Measurements from ENCODE around the gene GPC5.

Gene GPC5

DNA sequence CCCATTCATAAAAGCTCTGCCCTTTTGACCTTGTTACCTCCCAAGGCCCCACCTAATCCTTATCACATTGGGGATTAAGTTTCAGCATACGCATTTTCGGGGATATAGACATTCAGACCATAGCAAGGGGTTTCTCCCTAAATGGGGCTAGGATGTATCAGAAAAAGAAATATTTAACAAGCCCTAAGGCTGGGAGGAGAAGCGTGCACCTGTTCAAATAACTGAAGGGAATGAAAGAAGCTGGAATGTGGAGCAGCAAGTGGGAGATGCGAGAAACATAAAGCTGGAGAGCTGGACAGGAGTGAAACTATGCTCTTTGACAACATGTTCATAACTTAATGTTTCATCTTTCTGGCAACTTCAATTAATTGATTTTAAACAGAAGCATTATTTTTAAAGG, 1016.4 kb downstream of the GPC5 start:
- no peaks in the 10 kb centered on the region for H3K9me2 ChIP-seq (ENCODE audit: low read depth, low read length)
- H3K4me2 ChIP-seq (ENCODE audit: low read length) = no peak overlapping the region
- H3K27ac ChIP-seq (ENCODE audit: low read depth, low read length, poor library complexity, severe bottlenecking) = no peak overlapping the region
- TF ChIP-seq EZH2 (IDR thresholded peaks at IDR 0.05; ENCODE audit: borderline replicate concordance, low read length) = no peak
- TF ChIP-seq, protein P1, sequence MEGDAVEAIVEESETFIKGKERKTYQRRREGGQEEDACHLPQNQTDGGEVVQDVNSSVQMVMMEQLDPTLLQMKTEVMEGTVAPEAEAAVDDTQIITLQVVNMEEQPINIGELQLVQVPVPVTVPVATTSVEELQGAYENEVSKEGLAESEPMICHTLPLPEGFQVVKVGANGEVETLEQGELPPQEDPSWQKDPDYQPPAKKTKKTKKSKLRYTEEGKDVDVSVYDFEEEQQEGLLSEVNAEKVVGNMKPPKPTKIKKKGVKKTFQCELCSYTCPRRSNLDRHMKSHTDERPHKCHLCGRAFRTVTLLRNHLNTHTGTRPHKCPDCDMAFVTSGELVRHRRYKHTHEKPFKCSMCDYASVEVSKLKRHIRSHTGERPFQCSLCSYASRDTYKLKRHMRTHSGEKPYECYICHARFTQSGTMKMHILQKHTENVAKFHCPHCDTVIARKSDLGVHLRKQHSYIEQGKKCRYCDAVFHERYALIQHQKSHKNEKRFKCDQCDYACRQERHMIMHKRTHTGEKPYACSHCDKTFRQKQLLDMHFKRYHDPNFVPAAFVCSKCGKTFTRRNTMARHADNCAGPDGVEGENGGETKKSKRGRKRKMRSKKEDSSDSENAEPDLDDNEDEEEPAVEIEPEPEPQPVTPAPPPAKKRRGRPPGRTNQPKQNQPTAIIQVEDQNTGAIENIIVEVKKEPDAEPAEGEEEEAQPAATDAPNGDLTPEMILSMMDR (IDR thresholded peaks at IDR 0.05; ENCODE audit: low read length) = no peak
- H2AFZ ChIP-seq (ENCODE audit: low read length) = no peak overlapping the region
- no peaks in the 10 kb centered on the region for H3K9me3 ChIP-seq (ENCODE audit: low read length)
- no peaks in the 10 kb centered on the region for H3F3A ChIP-seq (ENCODE audit: insufficient read depth, low read length)
- no peaks in the 10 kb centered on the region for H4K20me1 ChIP-seq (ENCODE audit: insufficient read depth, low read length)
- no peak overlapping the region for H3K9ac ChIP-seq (ENCODE audit: low read length)
- no peaks in the 10 kb centered on the region for H3K79me2 ChIP-seq (ENCODE audit: insufficient read depth, low read length)
- no peak overlapping the region for H3K4me3 ChIP-seq (ENCODE audit: low read depth, low read length, poor library complexity, severe bottlenecking)
- no peaks in the 10 kb centered on the region for H3K36me3 ChIP-seq (ENCODE audit: insufficient read depth, low read length)
- no peaks in the 10 kb centered on the region for H3K27me3 ChIP-seq (ENCODE audit: insufficient read depth, low read length)
- H3K4me1 ChIP-seq (ENCODE audit: insufficient read depth, low read length, severe bottlenecking) = peaks cover 3% of the 10 kb centered on the region

DNA sequence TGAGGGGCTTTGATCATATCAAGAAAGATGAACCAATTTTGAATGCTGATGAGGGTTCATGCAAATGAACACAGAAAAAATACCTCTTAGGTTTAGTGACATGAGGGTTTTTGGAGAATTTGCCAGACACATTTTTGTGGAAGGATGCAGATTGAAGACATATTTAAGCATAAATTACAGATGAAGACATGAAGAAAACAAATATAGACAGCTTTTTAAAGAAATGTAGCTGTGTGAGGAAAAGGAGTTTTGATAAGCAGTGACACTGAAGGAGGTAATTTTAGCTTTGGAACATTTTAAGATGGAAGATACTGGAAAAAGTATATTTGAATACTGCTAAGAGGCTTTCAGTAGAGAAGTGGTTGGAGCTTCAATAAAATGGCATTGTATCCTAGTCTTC, 1017.4 kb downstream of the GPC5 start:
- H3K4me1 ChIP-seq (ENCODE audit: insufficient read depth, low read length, severe bottlenecking) = no peaks in the 10 kb centered on the region
- H2AFZ ChIP-seq (ENCODE audit: low read length) = no peak overlapping the region

DNA sequence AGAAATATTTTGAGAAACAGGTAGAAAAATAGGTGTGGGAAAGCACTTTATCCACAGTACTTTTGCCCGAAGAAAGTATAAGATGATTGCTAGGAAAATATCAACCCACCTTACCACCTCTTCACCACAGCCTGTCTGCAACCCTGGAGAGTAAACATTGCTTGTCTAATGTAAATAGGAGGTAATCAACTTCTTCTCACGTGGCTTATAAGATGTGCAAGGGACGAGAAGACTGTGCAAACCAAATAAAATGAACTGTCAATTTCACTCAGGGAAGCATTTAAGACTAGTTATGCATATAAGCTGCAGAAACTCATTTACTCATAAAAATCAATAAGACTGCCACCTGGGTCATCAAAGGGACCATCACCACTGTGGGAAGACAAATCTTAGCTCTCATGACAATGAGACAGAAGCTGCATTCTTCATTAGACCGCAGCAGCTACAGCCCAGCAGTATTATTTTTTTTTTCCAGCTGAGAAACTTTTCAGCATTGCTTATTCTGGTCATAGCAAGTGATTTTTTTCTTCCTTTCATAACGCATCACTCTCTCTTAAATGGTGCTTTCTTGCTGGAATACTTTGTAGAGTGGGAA, 1020.5 kb downstream of the GPC5 start:
- H3K4me2 ChIP-seq (ENCODE audit: low read length) = no peak overlapping the region
- no peaks in the 10 kb centered on the region for H3K79me2 ChIP-seq (ENCODE audit: insufficient read depth, low read length)
- H3K9me3 ChIP-seq (ENCODE audit: low read length) = no peaks in the 10 kb centered on the region
- H3K9me2 ChIP-seq (ENCODE audit: low read depth, low read length) = no peaks in the 10 kb centered on the region
- no peaks in the 10 kb centered on the region for H4K20me1 ChIP-seq (ENCODE audit: insufficient read depth, low read length)
- no peak overlapping the region for H2AFZ ChIP-seq (ENCODE audit: low read length)
- H3F3A ChIP-seq (ENCODE audit: insufficient read depth, low read length) = no peaks in the 10 kb centered on the region
- no peak overlapping the region for H3K4me3 ChIP-seq (ENCODE audit: low read depth, low read length, poor library complexity, severe bottlenecking)
- no peaks in the 10 kb centered on the region for H3K36me3 ChIP-seq (ENCODE audit: insufficient read depth, low read length)
- H3K27me3 ChIP-seq (ENCODE audit: insufficient read depth, low read length) = no peaks in the 10 kb centered on the region
- no peak for TF ChIP-seq EZH2 (IDR thresholded peaks at IDR 0.05; ENCODE audit: borderline replicate concordance, low read length)
- TF ChIP-seq, protein P1 (IDR thresholded peaks at IDR 0.05; ENCODE audit: low read length) = no peak
- H3K9ac ChIP-seq (ENCODE audit: low read length) = no peak overlapping the region
- no peaks in the 10 kb centered on the region for H3K4me1 ChIP-seq (ENCODE audit: insufficient read depth, low read length, severe bottlenecking)
- no peak overlapping the region for H3K27ac ChIP-seq (ENCODE audit: low read depth, low read length, poor library complexity, severe bottlenecking)

More for the DNA sequence above, 1017.4 kb downstream of the GPC5 start:
- H3K4me2 ChIP-seq (ENCODE audit: low read length) = no peak overlapping the region
- no peak overlapping the region for H3K27ac ChIP-seq (ENCODE audit: low read depth, low read length, poor library complexity, severe bottlenecking)
- no peaks in the 10 kb centered on the region for H3F3A ChIP-seq (ENCODE audit: insufficient read depth, low read length)
- H3K9me3 ChIP-seq (ENCODE audit: low read length) = no peaks in the 10 kb centered on the region
- H3K36me3 ChIP-seq (ENCODE audit: insufficient read depth, low read length) = no peaks in the 10 kb centered on the region
- H3K9ac ChIP-seq (ENCODE audit: low read length) = no peak overlapping the region
- TF ChIP-seq, protein P1 (IDR thresholded peaks at IDR 0.05; ENCODE audit: low read length) = no peak
- TF ChIP-seq EZH2 (IDR thresholded peaks at IDR 0.05; ENCODE audit: borderline replicate concordance, low read length) = no peak
- no peaks in the 10 kb centered on the region for H3K79me2 ChIP-seq (ENCODE audit: insufficient read depth, low read length)
- no peaks in the 10 kb centered on the region for H4K20me1 ChIP-seq (ENCODE audit: insufficient read depth, low read length)
- H3K4me3 ChIP-seq (ENCODE audit: low read depth, low read length, poor library complexity, severe bottlenecking) = no peak overlapping the region
- no peaks in the 10 kb centered on the region for H3K27me3 ChIP-seq (ENCODE audit: insufficient read depth, low read length)
- no peaks in the 10 kb centered on the region for H3K9me2 ChIP-seq (ENCODE audit: low read depth, low read length)

All from OCI-LY1 (cell line).